Measurements from ENCODE around the gene KCNJ6.

Gene KCNJ6

GRCh38 chr21:37561941-37562919 lies 354.0 kb downstream of the KCNJ6 start:
- H3K4me1 ChIP-seq (ENCODE audit: control insufficient read depth, insufficient read depth, low read length), result no peaks in the 10 kb centered on the region
- H3K36me3 ChIP-seq (ENCODE audit: control insufficient read depth, insufficient read depth, low read length), result no peaks in the 10 kb centered on the region
- H3K27me3 ChIP-seq (ENCODE audit: control insufficient read depth, insufficient read depth, low read length, poor library complexity, severe bottlenecking), result peaks cover 4% of the 10 kb centered on the region
- no peaks in the 10 kb centered on the region for H3K9me3 ChIP-seq (ENCODE audit: control insufficient read depth, low read length)
- H3K4me3 ChIP-seq (ENCODE audit: insufficient read depth, low read depth, low read length), result no peak overlapping the region
- WGBS, 2 experiments, result 95 to 96% methylated on average over 9 of the region's 11 CpGs
- H3K27ac ChIP-seq (ENCODE audit: insufficient read depth, low read depth, low read length, poor library complexity, severe bottlenecking), result no peak overlapping the region

- H3K9me3 ChIP-seq (ENCODE audit: control insufficient read depth, low read length), result no peaks in the 10 kb centered on the region
- H3K27ac ChIP-seq (ENCODE audit: insufficient read depth, low read depth, low read length, poor library complexity, severe bottlenecking), result no peak overlapping the region
- no peaks in the 10 kb centered on the region for H3K4me1 ChIP-seq (ENCODE audit: control insufficient read depth, insufficient read depth, low read length)
- H3K4me3 ChIP-seq (ENCODE audit: insufficient read depth, low read depth, low read length), result no peak overlapping the region
- WGBS, 2 experiments, result 94 to 95% methylated on average over 6 to 7 of the region's 7 CpGs
- no peaks in the 10 kb centered on the region for H3K36me3 ChIP-seq (ENCODE audit: control insufficient read depth, insufficient read depth, low read length)
- peaks cover 4% of the 10 kb centered on the region for H3K27me3 ChIP-seq (ENCODE audit: control insufficient read depth, insufficient read depth, low read length, poor library complexity, severe bottlenecking)
Observed at GRCh38 chr21:37561506-37561905, 354.8 kb downstream of the KCNJ6 start.

DNA sequence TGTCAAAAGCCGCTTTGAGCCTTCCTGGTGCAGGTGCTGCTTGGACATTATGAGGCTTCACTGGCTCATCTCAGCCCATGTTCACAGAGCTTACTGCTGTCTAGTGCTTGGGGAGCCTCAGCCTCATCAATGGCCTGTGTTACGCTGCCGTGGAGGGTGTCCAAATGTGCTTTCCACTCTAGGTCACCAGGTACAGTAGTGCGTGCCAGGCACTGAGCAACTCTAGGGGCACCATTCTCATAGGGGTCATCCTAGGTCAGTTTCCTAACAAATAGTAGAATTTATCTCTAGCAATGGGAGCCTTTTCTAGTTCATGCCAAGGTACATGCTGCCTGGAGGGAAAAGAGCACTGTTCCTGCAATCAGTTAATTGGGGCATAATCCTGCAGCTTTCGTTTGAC lies 355.9 kb downstream of the KCNJ6 start:
- Histone ChIP-seq H3K9me3 (ENCODE audit: control insufficient read depth, low read length) (no peaks in the 10 kb centered on the region), H3K27me3 (ENCODE audit: control insufficient read depth, insufficient read depth, low read length, poor library complexity, severe bottlenecking) (peaks cover 4% of the 10 kb centered on the region), H3K4me3 (ENCODE audit: insufficient read depth, low read depth, low read length) (no peak overlapping the region), H3K27ac (ENCODE audit: insufficient read depth, low read depth, low read length, poor library complexity, severe bottlenecking) (no peak overlapping the region), H3K4me1 (ENCODE audit: control insufficient read depth, insufficient read depth, low read length) (no peaks in the 10 kb centered on the region), H3K36me3 (ENCODE audit: control insufficient read depth, insufficient read depth, low read length) (no peaks in the 10 kb centered on the region)
- WGBS, 2 experiments, result 94 to 96% methylated on average over 5 of the region's 5 CpGs

DNA sequence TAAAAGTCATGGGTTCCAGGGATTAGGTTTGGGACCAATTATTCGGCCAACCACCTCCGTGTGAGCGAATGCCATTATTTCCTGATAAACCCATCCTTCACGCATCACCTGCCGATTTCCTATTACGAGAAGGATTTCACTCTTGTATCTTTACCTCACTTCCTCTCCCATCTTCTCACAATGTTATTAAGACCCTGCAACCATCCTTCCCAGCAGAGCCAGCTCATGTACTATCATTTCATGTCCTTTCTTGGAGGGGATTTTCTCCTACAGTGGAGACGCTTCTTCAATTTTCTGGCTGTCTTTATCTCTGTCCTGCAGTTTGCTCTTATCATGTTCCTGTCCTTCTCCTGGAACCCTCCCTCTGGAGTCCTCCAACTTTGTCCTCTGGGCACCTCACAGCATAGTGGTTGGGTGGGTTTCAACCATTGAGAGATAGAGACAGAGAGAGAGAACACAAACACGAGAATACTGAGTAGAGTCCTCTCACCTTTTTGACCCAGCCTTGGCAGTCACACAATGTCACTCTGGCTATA lies 357.5 kb downstream of the KCNJ6 start:
- Histone ChIP-seq H3K4me1 (ENCODE audit: control insufficient read depth, insufficient read depth, low read length) (no peaks in the 10 kb centered on the region), H3K9me3 (ENCODE audit: control insufficient read depth, low read length) (no peaks in the 10 kb centered on the region), H3K27ac (ENCODE audit: insufficient read depth, low read depth, low read length, poor library complexity, severe bottlenecking) (no peak overlapping the region), H3K27me3 (ENCODE audit: control insufficient read depth, insufficient read depth, low read length, poor library complexity, severe bottlenecking) (no peaks in the 10 kb centered on the region), H3K36me3 (ENCODE audit: control insufficient read depth, insufficient read depth, low read length) (no peaks in the 10 kb centered on the region), H3K4me3 (ENCODE audit: insufficient read depth, low read depth, low read length) (no peak overlapping the region)
- 95 to 97% methylated on average over 8 of the region's 8 CpGs for WGBS, 2 experiments

Measured in ectodermal cell (in vitro differentiated cells).